GM23338 (cell line): Measurements from ENCODE around the gene CD28. TPM values are rescaled to one million over a fixed set of nuclear protein-coding genes. Genes with fewer than 3 reads are reported as not detected.

ENCODE experiments used
- EZH2 ChIP-seq: fragments of 200-600 bp; sonication (generic); IDR thresholded peaks from one replicate; pipeline ENCODE4 v1.8.0; 2017; ENCODE audit warnings: antibody characterized with exemption, mild to moderate bottlenecking, low read depth; ENCODE audit not compliant: unreplicated experiment
- EZH2phosphoT487 ChIP-seq: fragments of 200-600 bp; sonication (generic); IDR thresholded peaks from one replicate; pipeline ENCODE4 v1.8.1; 2018; ENCODE audit warnings: antibody characterized with exemption; ENCODE audit not compliant: unreplicated experiment
- JUNB ChIP-seq: IDR thresholded peaks from one replicate; pipeline ENCODE4 v1.6.1; 2016; ENCODE audit warnings: antibody characterized with exemption; ENCODE audit not compliant: unreplicated experiment
- polyA plus RNA-seq: library from polyadenylated mRNA; unstranded; fragments of >200 nt; fragmentation: Nextera tagmentation; extraction: Ambion mirVana; gene quantifications from 2 replicates; pipeline ENCODE4 v1.2.1, GENCODE V29; 2016
- total RNA-seq: library from RNA; depleted of rRNA; stranded (reverse); fragments of >200 nt; shearing (Covaris generic); gene quantifications from 2 replicates; pipeline ENCODE4 v1.2.3, GENCODE V29; 2014
- TF ChIP-seq, protein P1 (sequence below): fragments of 250-450 bp; sonication (Bioruptor Pico); IDR thresholded peaks from 2 replicates; pipeline ENCODE4 v1.5.0; 2020; ENCODE audit warnings: mild to moderate bottlenecking, moderate library complexity
- TF ChIP-seq, protein P2 (sequence below): IDR thresholded peaks from 2 replicates; pipeline ENCODE4 v1.6.1; 2016; ENCODE audit warnings: antibody characterized with exemption
- TF ChIP-seq, protein P3 (sequence below), 2 experiments: fragments of 200-600 bp in 1 of 2; sonication (generic) in 1 of 2; conservative IDR thresholded peaks; 2 replicates each; pipeline versions ENCODE4 v1.5.1 to v1.6.1; 2016 to 2017; ENCODE audit warnings: antibody characterized with exemption in 2 of 2, low read depth in 2 of 2, mild to moderate bottlenecking in 2 of 2, moderate library complexity in 1 of 2

Gene CD28
- total and polyA plus RNA-seq, 2 experiments from 2014 or later, result not detected

DNA sequence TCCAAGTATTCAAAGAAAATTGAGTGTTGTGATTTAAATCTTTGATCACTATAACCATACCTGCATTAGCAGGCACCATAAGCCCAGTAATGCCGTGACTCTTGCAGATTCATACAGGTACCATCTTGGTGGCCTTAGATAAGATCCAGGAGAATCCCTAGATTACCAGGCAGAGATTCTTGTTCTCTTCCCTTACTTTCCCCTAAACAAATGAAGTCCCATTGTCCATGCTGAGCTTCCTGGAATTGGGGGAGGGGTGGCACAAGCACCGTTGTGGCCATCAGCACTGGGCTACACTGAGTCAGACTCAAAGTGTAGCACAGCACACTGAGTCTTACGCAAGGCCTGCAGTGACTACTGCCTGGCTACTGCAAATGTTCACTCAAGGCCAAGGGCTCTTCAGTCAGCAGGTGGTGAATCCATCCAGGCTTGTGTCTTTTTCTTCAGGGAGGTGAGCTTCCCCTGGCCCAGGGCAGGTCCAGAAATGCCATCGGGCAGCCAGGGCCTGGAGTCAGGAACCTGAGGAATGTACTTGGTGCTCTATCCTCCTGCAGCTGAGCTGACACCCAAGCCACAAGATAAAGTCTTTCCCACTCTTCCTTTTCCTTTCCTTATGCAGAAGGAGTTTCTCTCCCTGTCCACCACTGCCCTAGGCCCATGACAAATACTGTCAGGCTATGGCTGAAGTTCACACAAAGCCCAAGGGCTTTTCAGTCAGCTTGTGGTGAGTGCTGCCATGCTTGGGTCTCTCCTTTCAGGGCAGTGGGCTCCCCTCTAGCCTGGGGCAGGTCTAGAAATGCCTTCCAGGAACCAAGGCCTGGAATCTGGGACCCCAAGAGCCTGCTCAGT lies 52.6 kb downstream of the CD28 start (continued):
- TF ChIP-seq, protein P1, sequence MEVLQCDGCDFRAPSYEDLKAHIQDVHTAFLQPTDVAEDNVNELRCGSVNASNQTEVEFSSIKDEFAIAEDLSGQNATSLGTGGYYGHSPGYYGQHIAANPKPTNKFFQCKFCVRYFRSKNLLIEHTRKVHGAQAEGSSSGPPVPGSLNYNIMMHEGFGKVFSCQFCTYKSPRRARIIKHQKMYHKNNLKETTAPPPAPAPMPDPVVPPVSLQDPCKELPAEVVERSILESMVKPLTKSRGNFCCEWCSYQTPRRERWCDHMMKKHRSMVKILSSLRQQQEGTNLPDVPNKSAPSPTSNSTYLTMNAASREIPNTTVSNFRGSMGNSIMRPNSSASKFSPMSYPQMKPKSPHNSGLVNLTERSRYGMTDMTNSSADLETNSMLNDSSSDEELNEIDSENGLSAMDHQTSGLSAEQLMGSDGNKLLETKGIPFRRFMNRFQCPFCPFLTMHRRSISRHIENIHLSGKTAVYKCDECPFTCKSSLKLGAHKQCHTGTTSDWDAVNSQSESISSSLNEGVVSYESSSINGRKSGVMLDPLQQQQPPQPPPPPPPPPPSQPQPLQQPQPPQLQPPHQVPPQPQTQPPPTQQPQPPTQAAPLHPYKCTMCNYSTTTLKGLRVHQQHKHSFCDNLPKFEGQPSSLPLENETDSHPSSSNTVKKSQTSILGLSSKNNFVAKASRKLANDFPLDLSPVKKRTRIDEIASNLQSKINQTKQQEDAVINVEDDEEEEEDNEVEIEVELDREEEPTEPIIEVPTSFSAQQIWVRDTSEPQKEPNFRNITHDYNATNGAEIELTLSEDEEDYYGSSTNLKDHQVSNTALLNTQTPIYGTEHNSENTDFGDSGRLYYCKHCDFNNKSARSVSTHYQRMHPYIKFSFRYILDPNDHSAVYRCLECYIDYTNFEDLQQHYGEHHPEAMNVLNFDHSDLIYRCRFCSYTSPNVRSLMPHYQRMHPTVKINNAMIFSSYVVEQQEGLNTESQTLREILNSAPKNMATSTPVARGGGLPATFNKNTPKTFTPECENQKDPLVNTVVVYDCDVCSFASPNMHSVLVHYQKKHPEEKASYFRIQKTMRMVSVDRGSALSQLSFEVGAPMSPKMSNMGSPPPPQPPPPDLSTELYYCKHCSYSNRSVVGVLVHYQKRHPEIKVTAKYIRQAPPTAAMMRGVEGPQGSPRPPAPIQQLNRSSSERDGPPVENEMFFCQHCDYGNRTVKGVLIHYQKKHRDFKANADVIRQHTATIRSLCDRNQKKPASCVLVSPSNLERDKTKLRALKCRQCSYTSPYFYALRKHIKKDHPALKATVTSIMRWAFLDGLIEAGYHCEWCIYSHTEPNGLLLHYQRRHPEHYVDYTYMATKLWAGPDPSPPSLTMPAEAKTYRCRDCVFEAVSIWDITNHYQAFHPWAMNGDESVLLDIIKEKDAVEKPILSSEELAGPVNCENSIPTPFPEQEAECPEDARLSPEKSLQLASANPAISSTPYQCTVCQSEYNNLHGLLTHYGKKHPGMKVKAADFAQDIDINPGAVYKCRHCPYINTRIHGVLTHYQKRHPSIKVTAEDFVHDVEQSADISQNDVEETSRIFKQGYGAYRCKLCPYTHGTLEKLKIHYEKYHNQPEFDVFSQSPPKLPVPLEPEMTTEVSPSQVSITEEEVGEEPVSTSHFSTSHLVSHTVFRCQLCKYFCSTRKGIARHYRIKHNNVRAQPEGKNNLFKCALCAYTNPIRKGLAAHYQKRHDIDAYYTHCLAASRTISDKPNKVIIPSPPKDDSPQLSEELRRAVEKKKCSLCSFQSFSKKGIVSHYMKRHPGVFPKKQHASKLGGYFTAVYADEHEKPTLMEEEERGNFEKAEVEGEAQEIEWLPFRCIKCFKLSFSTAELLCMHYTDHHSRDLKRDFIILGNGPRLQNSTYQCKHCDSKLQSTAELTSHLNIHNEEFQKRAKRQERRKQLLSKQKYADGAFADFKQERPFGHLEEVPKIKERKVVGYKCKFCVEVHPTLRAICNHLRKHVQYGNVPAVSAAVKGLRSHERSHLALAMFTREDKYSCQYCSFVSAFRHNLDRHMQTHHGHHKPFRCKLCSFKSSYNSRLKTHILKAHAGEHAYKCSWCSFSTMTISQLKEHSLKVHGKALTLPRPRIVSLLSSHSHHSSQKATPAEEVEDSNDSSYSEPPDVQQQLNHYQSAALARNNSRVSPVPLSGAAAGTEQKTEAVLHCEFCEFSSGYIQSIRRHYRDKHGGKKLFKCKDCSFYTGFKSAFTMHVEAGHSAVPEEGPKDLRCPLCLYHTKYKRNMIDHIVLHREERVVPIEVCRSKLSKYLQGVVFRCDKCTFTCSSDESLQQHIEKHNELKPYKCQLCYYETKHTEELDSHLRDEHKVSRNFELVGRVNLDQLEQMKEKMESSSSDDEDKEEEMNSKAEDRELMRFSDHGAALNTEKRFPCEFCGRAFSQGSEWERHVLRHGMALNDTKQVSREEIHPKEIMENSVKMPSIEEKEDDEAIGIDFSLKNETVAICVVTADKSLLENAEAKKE (CRISPR knock-in tag), result no peak
- TF ChIP-seq EZH2phosphoT487 (no peak), EZH2 (no peak), JUNB (no peak)
- TF ChIP-seq, protein P2, sequence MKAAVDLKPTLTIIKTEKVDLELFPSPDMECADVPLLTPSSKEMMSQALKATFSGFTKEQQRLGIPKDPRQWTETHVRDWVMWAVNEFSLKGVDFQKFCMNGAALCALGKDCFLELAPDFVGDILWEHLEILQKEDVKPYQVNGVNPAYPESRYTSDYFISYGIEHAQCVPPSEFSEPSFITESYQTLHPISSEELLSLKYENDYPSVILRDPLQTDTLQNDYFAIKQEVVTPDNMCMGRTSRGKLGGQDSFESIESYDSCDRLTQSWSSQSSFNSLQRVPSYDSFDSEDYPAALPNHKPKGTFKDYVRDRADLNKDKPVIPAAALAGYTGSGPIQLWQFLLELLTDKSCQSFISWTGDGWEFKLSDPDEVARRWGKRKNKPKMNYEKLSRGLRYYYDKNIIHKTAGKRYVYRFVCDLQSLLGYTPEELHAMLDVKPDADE, result no peak
- TF ChIP-seq, protein P3, sequence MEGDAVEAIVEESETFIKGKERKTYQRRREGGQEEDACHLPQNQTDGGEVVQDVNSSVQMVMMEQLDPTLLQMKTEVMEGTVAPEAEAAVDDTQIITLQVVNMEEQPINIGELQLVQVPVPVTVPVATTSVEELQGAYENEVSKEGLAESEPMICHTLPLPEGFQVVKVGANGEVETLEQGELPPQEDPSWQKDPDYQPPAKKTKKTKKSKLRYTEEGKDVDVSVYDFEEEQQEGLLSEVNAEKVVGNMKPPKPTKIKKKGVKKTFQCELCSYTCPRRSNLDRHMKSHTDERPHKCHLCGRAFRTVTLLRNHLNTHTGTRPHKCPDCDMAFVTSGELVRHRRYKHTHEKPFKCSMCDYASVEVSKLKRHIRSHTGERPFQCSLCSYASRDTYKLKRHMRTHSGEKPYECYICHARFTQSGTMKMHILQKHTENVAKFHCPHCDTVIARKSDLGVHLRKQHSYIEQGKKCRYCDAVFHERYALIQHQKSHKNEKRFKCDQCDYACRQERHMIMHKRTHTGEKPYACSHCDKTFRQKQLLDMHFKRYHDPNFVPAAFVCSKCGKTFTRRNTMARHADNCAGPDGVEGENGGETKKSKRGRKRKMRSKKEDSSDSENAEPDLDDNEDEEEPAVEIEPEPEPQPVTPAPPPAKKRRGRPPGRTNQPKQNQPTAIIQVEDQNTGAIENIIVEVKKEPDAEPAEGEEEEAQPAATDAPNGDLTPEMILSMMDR (conservative IDR thresholded peaks at IDR 0.05; ENCODE audit: low read depth in 2 of 2), result no peak
